ENCODE results near the gene SESTD1.
A peak's percentile ranks its signal among the peaks of the same experiment; 100 is the strongest.

The SESTD1 gene

DNA sequence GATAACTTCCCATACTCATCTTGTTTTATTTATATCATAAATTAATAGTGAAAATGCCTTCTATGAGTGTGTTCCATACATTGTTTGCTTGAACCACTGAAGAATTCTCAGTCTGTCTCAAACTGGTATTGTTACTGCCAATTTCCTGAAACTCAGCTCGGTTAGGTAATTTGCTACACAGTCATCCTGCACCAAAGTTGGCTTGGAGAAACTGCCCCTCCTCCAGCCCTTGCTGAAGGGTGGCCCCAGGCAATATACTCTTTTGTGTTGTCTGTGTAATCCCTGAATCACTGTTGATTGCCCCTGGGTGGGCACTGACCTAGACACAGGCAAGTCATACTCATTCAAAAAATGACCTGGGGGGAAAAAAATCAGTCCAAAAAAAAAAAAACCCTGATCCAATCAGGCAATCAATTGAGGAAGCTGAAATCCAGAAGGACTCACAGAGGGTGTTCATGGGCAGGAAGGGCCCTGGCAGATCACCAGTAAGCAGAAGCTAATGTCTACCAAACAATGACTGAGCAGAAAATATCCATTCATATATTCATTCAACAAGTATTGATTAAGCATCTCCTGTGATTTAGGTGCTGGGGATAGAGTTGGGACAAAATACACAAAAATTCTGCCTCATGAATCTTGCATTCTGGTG, 3.8 kb upstream of the SESTD1 start:
- in situ Hi-C loops (cut with MboI; ENCODE audit: low sequenced_read_pairs, unreplicated experiment) = no loop called here
- DNase-seq (ENCODE audit: low spot score) = no peak
- TF ChIP-seq, protein P1, sequence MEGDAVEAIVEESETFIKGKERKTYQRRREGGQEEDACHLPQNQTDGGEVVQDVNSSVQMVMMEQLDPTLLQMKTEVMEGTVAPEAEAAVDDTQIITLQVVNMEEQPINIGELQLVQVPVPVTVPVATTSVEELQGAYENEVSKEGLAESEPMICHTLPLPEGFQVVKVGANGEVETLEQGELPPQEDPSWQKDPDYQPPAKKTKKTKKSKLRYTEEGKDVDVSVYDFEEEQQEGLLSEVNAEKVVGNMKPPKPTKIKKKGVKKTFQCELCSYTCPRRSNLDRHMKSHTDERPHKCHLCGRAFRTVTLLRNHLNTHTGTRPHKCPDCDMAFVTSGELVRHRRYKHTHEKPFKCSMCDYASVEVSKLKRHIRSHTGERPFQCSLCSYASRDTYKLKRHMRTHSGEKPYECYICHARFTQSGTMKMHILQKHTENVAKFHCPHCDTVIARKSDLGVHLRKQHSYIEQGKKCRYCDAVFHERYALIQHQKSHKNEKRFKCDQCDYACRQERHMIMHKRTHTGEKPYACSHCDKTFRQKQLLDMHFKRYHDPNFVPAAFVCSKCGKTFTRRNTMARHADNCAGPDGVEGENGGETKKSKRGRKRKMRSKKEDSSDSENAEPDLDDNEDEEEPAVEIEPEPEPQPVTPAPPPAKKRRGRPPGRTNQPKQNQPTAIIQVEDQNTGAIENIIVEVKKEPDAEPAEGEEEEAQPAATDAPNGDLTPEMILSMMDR (IDR thresholded peaks at IDR 0.05; ENCODE audit: borderline replicate concordance, control extremely low read depth, extremely low read depth, insufficient read depth, missing control alignments) = no peak

DNA sequence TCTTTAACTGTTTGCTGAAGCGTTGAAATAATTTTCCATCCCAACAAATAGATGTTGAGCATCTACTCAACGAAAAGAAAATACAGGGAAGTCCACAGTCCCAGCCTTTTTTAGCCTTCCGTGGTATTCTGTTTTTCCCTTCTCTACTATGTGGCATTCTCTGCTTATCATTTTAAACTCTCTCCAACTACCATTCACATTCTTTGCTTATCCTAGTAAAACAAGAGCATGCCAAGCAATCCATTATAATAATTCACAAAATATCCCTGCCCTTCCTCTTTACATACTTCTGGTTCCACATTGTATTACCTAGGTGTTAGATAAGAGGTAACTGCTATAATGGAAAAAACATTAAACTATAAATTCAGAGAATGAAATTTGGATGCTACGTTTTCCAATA, 1.6 kb upstream of the SESTD1 start:
- in situ Hi-C loops (cut with MboI; ENCODE audit: low sequenced_read_pairs, unreplicated experiment) = no loop called here
- no peak for DNase-seq (ENCODE audit: low spot score)
- TF ChIP-seq, protein P1 (IDR thresholded peaks at IDR 0.05; ENCODE audit: borderline replicate concordance, control extremely low read depth, extremely low read depth, insufficient read depth, missing control alignments) = no peak

DNA sequence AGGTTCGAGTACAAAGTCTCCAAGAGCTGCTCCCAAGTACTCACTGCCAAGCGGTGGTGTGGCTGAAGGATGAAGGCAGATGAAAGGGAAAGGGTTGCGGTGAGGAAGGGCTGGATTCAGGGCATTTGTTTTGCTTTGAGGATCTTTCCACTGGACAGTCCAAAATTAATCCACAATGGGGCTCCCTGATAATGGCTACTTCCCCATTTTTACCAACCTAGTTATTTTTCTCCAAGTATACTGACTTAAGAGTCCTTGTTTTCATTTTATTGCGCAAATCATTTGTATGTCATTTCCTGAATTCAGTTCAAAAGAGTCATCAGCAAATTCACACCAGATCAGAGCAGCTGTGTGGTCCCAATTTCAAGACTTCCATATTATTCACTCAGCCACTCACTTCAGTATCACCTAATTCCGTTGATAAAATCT, 464 bp upstream of the SESTD1 start:
- in situ Hi-C loops (cut with MboI; ENCODE audit: low sequenced_read_pairs, unreplicated experiment) = no loop called here
- TF ChIP-seq, protein P1 (IDR thresholded peaks at IDR 0.05; ENCODE audit: borderline replicate concordance, control extremely low read depth, extremely low read depth, insufficient read depth, missing control alignments) = no peak
- no peak for DNase-seq (ENCODE audit: low spot score)

DNA sequence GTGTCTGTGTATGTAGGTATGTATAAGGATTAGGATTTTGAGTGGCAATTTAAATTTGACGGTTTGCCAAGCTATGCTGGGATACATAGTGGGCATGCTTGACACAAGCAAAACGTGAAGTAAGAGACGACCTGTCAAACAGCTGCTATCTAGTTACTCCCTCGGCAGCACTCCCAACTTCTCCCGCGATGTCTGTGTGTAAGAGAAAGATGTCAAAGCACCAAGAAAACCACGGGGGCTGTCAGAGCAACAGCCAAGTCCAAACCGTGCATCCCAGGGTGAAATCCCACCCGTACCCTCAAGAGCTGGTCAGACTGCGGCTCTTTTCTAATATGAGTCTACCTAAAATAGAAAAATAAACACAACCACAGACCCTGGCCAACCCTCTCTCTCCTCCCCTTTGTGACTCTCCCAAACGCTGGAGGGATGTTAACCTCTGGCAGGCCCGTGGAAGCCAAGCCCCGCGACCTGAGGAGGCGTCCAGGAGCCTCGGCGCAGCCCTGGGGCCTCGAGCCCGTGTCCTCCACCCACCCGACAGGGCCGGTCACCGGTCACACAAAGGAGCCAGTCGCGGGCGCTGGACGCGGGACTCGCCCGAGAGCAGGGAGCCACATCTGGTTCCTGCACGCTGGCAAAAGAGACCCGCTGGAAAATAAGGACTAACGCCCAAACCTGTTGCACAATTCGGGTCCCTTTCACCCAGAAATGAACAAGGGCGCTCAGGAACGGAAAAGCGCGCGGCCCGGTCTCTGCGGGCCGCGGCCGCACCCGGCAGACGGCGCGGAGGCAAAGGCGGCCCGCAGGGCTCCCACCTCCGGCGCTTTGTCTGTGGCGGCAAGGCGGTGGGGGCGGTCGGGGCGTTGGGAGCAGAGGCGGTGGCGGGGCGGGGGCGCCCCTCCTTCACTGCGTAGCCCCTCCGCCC, 925 bp downstream of the SESTD1 start:
- peak; percentile 56 for DNase-seq (ENCODE audit: low spot score)
- TF ChIP-seq, protein P1 (IDR thresholded peaks at IDR 0.05; ENCODE audit: borderline replicate concordance, control extremely low read depth, extremely low read depth, insufficient read depth, missing control alignments) = no peak
- in situ Hi-C loops (cut with MboI; ENCODE audit: low sequenced_read_pairs, unreplicated experiment) = no loop called here

DNA sequence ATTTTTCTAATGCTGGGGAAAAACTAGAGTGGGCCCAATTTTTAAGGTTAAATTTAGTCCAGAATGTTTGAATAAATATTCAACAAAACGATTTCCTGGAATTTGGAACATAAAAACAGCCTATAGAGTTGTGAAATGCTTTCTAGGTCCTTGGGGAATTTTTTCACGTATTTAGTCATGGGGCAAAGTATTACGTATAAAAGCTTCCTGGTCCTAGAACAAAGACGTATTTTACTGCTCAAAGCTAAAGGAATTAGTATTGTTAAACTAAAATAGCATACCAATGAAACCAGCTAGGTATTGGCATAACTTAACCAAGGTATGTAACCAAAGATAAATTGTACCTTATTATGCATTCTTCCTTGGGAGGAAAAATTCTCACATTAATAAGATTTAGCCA, 1.6 kb downstream of the SESTD1 start:
- in situ Hi-C loops (cut with MboI; ENCODE audit: low sequenced_read_pairs, unreplicated experiment) = no loop called here
- TF ChIP-seq, protein P1 (IDR thresholded peaks at IDR 0.05; ENCODE audit: borderline replicate concordance, control extremely low read depth, extremely low read depth, insufficient read depth, missing control alignments) = no peak
- DNase-seq (ENCODE audit: low spot score) = no peak

DNA sequence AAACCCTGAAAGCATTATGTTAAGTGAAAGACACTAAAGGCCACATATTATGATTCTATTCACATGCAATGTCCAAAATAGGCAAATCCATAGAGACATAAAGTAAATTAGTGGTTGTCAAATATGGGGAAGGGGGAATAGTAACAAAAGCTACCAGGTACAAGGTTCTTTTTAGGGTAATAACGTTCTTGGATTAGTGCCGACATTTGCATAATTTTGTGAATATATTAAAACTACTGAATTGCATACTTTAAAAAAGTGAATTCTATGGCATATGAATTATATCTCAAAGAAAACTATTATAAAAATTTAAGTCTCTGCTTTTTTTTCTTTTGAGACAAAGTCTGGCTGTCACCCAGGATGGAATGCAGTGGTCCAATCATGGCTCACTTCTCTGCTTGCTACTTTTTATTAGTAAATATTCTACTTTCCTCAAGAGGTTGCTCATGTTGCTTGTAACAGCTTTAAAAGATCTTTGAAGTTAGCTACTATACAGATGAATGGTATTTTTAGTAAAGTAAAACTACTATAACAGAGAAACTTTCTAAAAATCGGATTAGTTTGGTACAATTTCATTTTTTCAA, 2.5 kb downstream of the SESTD1 start:
- TF ChIP-seq, protein P1 (IDR thresholded peaks at IDR 0.05; ENCODE audit: borderline replicate concordance, control extremely low read depth, extremely low read depth, insufficient read depth, missing control alignments) = no peak
- in situ Hi-C loops (cut with MboI; ENCODE audit: low sequenced_read_pairs, unreplicated experiment) = no loop called here
- no peak for DNase-seq (ENCODE audit: low spot score)
